HEK293T (cell line): ENCODE data around the gene BRD4.
A peak's percentile ranks its signal among the peaks of the same experiment; 100 is the strongest.
"Not testable (repeated sequence)": the region's sequence is repeated elsewhere in the genome, so short reads cannot be mapped to it uniquely, and the experiment has no call there.

Experiments
- CTCF ChIA-PET: fragments of 350-600 bp; formaldehyde crosslinking; extraction: SDS; loops from one replicate; lab custom pipeline; 2021; ENCODE audit warnings: antibody characterized with exemption, inconsistent platforms; lab: Yijun Ruan, JAX
- POLR2A ChIA-PET: fragments of 350-600 bp; formaldehyde crosslinking; extraction: SDS; loops from one replicate; lab custom pipeline; 2020; ENCODE audit warnings: antibody characterized with exemption, inconsistent platforms; lab: Yijun Ruan, JAX
- DNase-seq: peaks from one replicate; pipeline ENCODE4 v3.0.0; 2012; ENCODE audit warnings: mixed read lengths; ENCODE audit errors: extremely low spot score
- ARNT ChIP-seq: fragments of 450-650 bp; IDR thresholded peaks from 2 replicates; pipeline ENCODE4 v1.6.1; 2017; ENCODE audit warnings: mild to moderate bottlenecking
- BHLHE40 ChIP-seq: fragments of 450-650 bp; IDR thresholded peaks from 2 replicates; pipeline ENCODE4 v1.6.1; 2016; ENCODE audit warnings: mild to moderate bottlenecking, moderate library complexity, borderline replicate concordance
- CTBP1 ChIP-seq: fragments of 450-650 bp; IDR thresholded peaks from 2 replicates; pipeline ENCODE4 v1.6.1; 2016; ENCODE audit warnings: borderline replicate concordance
- ELF4 ChIP-seq: fragments of 450-650 bp; IDR thresholded peaks from 2 replicates; pipeline ENCODE4 v1.6.1; 2017; ENCODE audit warnings: antibody characterized with exemption
- FOXA1 ChIP-seq: fragments of 450-650 bp; IDR thresholded peaks from 2 replicates; pipeline ENCODE4 v1.6.1; 2016; ENCODE audit warnings: mild to moderate bottlenecking
- FOXK2 ChIP-seq: fragments of 450-650 bp; IDR thresholded peaks from 2 replicates; pipeline ENCODE4 v1.6.1; 2016; ENCODE audit warnings: mild to moderate bottlenecking
- FOXM1 ChIP-seq: fragments of 450-650 bp; IDR thresholded peaks from 2 replicates; pipeline ENCODE4 v1.6.1; 2017; ENCODE audit warnings: mild to moderate bottlenecking, borderline replicate concordance
- HDGF ChIP-seq: fragments of 450-650 bp; IDR thresholded peaks from 2 replicates; pipeline ENCODE4 v1.6.1; 2017; ENCODE audit warnings: antibody characterized with exemption, borderline replicate concordance
- L3MBTL2 ChIP-seq: fragments of 450-650 bp; conservative IDR thresholded peaks from 2 replicates; pipeline ENCODE4 v1.6.1; 2016; ENCODE audit warnings: mild to moderate bottlenecking
- LEF1 ChIP-seq: fragments of 450-650 bp; IDR thresholded peaks from 2 replicates; pipeline ENCODE4 v1.6.1; 2017; ENCODE audit warnings: mild to moderate bottlenecking, borderline replicate concordance
- NFRKB ChIP-seq: fragments of 450-650 bp; IDR thresholded peaks from 2 replicates; pipeline ENCODE4 v1.6.1; 2016; ENCODE audit warnings: mild to moderate bottlenecking, moderate library complexity
- PKNOX1 ChIP-seq: fragments of 450-650 bp; IDR thresholded peaks from 2 replicates; pipeline ENCODE4 v1.6.1; 2016
- SP1 ChIP-seq: fragments of 450-650 bp; IDR thresholded peaks from 2 replicates; pipeline ENCODE4 v1.6.1; 2017
- SUZ12 ChIP-seq: fragments of 450-650 bp; IDR thresholded peaks from 2 replicates; pipeline ENCODE4 v1.6.1; 2016; ENCODE audit warnings: mild to moderate bottlenecking
- TARDBP ChIP-seq: fragments of 450-650 bp; IDR thresholded peaks from 2 replicates; pipeline ENCODE4 v1.6.1; 2016
- ZNF384 ChIP-seq: fragments of 450-650 bp; IDR thresholded peaks from 2 replicates; pipeline ENCODE4 v1.6.1; 2016

BRD4 gene

GRCh38 chr19:15340086-15340485 is 7.7 kb upstream of the BRD4 start:
- TF ChIP-seq SUZ12 (no peak), PKNOX1 (no peak), HDGF (no peak), TARDBP (no peak), LEF1 (no peak), L3MBTL2 (no peak), CTBP1 (no peak)
- ChIA-PET POLR2A (no interaction called here), CTCF (no interaction called here)
- DNase-seq = no peak

GRCh38 chr19:15337202-15337601 is 4.9 kb upstream of the BRD4 start:
- POLR2A ChIA-PET = no interaction called here
- no peak for DNase-seq
- CTCF ChIA-PET = no interaction called here
- TF ChIP-seq FOXK2 (no peak), BHLHE40 (no peak), L3MBTL2 (no peak), ELF4 (no peak), FOXM1 (no peak), TARDBP (no peak), SP1 (no peak), FOXA1 (no peak), SUZ12 (no peak), NFRKB (no peak), ZNF384 (no peak), HDGF (no peak), LEF1 (no peak), PKNOX1 (no peak), ARNT (no peak)

GRCh38 chr19:15335992-15336391 is 3.7 kb upstream of the BRD4 start:
- CTCF ChIA-PET = not testable (repeated sequence)

GRCh38 chr19:15331419-15332310 is 674 bp downstream of the BRD4 start:
- peak; percentile 58 for DNase-seq
- POLR2A ChIA-PET = interaction anchor here (0.7 to 1.9 kb wide), 11 partner anchors 14 to 101 kb away, joined by 3 to 12 read pairs (median 3); partner anchors contain the start of gene AKAP8
- CTCF ChIA-PET = no interaction called here
- TF ChIP-seq FOXM1 (no peak), FOXK2 (no peak), NFRKB (no peak), ELF4 (no peak), ARNT (no peak), CTBP1 (no peak), ZNF384 (no peak), L3MBTL2 (no peak), SUZ12 (no peak), LEF1 (no peak), HDGF (no peak)

More at GRCh38 chr19:15335992-15336391, 3.7 kb upstream of the BRD4 start:
- DNase-seq, POLR2A ChIA-PET: not testable (repeated sequence)
- peak; percentile 94 for TF ChIP-seq ZNF384

- CTCF ChIA-PET = no interaction called here
- TF ChIP-seq ELF4 = no peak
- TF ChIP-seq HDGF = no peak
- no peak for TF ChIP-seq BHLHE40
- TF ChIP-seq ZNF384 = no peak
- TF ChIP-seq FOXK2 = no peak
- DNase-seq = no peak
- POLR2A ChIA-PET = interaction anchor here (1.7 kb wide), 1 partner anchor 27 kb away, joined by 3 read pairs; no protein-coding TSS in a partner anchor
Observed at GRCh38 chr19:15330801-15331418, 1.4 kb downstream of the BRD4 start.

- ChIA-PET CTCF (no interaction called here), POLR2A (no interaction called here)
- no peak for DNase-seq
Observed at GRCh38 chr19:15328312-15328711, 4.0 kb downstream of the BRD4 start.

More at GRCh38 chr19:15328312-15328711, 4.0 kb downstream of the BRD4 start:
- TF ChIP-seq L3MBTL2 (no peak), CTBP1 (no peak), SUZ12 (no peak), HDGF (no peak), NFRKB (no peak), ZNF384 (no peak), TARDBP (no peak), FOXA1 (no peak), ARNT (no peak), ELF4 (no peak), FOXM1 (no peak), SP1 (no peak), BHLHE40 (no peak), FOXK2 (no peak), PKNOX1 (no peak), LEF1 (no peak)
